GM11168 (cell line): ENCODE data around the gene TTC24.

Experiments
- in situ Hi-C: fragments of 300-500 bp; cut with MboI; formaldehyde crosslinking; loops from one replicate; pipeline ENCODE4 v1.12.0; 2022; ENCODE audit warnings: low sequenced_read_pairs; ENCODE audit not compliant: unreplicated experiment

The TTC24 gene

GRCh38 chr1:156553860-156554485 lies 25.6 kb upstream of the TTC24 start:
- in situ Hi-C loops, result no loop called here

GRCh38 chr1:156554971-156555370 lies 24.6 kb upstream of the TTC24 start:
- in situ Hi-C loops, result no loop called here

- in situ Hi-C loops, result no loop called here
Measured at GRCh38 chr1:156555715-156556114, 23.8 kb upstream of the TTC24 start.

DNA sequence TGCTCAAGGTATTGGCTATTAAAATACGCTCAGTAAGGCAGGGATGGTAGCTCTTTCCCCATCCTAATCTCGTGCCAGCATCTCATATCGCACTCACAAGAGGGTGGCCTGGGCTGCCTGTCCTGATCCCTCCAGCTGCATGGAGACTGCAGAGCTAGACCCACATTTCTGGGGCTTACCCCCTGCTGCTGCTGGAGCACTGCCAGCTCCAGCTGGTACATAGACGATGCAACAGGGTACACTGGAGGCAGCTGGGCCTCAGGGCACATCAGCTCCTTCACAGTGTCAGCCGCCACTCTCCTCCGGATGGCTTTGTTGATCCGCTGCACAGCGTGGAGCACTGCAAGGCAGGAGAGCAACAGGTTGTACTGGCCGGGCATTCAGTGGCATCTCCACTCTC lies 23.2 kb upstream of the TTC24 start:
- in situ Hi-C loops, result no loop called here

DNA sequence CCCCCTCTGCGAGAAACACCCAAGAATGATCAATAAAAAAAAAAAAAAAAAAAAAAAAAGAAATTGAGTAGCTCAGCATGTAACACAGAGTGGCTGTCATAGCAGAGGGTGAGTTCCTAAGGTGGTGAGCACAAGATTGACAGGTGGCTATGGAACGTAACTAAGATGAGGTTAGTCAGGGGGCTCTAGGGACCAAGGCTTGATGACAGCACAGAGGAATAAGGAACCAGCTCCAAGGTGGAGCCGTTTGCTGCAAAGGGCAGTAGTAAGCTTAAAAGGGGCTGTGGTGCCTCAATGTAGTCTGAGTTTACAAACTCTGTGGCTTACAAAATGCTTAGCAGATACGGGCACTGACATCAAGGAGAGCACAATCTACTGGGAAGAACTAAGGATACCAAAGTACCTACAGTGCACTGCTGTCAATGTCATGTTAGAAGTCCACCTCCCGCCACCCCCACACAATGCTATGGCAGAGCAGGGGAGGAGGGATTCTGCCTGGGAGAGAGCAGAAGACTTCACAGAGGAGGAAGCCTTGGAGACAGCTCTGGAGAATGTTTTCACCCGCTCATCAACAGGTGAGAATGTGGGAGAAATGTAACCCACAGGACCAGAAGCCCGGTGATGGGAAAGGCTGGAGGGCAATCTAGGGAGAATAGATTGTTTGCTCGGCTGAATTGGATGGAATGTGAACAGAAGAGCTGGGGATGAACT lies 20.3 kb upstream of the TTC24 start:
- in situ Hi-C loops, result no loop called here

DNA sequence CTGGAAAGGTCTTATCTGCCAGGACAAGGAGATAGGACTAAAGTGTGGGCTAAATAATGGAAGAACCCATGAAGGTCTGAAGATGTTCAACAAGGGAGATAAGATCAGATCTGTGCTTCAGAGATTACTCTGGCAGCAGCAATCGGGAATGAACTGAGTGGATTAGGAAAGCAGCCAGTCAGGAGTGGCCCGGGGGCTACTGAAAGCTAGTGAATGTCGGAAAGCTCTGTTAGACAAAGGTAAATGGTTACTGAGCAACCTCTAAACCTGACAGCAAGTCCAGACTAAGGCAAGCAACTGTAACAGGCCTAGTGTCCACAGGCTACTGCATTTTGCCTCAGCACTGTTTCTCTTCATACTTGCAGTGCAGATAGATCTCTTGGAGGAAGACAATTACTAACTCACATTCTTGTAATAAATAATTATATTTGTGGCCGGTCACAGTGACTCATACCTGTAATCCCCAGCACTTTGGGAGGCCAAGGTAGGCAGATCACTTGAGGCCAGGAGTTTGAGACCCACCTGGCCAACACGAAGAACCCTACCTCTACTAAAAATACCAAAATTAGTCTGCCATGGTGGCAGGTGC lies 19.6 kb upstream of the TTC24 start:
- in situ Hi-C loops, result no loop called here

DNA sequence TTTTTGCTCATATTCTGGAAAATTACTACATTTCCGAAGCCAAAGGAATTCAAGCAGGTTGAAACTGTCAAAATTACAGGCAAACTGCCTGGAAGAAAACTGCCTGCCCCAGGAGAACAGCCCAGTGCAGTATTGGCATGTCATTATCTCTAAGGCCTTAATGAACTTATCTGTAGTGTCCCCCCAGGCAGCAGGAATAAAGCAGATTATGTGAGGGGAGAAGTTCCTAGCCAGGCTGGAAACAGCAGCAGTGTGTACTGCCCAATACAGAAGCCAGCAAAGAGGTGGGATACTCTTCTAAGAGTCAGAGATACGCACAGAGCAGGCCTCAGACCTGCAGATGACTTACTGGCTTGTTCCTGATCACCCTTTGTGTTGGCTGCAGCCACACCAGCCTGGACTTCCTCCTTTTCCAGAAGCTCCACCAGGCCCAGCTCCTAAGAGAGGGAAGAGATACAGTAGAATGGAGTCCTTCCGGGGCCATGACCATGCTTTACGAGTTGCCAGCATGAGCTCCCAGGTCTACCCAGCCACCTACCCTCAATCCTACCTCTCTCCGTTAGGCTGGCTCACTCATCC lies 18.8 kb upstream of the TTC24 start:
- in situ Hi-C loops, result no loop called here

DNA sequence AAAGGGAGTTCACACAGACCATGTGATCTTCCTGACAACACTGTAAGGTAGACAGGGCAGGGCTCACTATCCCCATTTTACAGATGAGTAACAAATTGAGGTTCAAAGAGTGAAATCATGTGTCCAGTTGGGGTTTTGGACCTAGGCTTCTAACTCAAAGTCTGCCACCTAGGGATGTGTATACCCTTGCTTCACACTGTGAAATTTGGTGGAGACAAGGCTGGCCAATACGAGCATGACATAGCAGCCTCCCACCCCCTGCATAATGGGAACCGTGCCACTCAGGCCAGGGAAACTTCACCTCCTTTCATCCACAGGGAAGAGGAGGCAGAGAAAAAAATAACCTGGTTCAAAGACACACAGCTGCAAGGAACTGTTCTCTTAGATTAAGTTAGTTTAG lies 14.0 kb upstream of the TTC24 start:
- in situ Hi-C loops, result no loop called here

DNA sequence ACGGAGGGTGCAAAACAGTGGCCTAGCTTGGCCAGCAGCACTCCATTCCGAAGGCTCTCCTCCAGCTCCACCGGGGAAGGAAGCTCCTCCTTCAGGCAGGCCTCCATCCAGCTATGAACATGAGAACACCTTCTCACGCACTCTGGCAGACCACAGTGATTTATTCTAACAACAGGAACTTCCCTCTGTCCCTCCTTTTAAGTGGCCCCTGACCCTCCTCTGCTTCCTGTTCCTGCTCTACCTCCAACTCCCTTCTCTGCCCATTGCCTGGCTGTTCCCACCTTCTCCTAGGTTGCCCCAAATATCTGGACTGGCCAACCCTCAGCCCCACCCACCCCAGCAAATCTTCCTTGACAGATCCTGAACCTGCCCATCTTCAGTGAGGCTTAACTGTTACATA lies 13.1 kb upstream of the TTC24 start:
- in situ Hi-C loops, result no loop called here

DNA sequence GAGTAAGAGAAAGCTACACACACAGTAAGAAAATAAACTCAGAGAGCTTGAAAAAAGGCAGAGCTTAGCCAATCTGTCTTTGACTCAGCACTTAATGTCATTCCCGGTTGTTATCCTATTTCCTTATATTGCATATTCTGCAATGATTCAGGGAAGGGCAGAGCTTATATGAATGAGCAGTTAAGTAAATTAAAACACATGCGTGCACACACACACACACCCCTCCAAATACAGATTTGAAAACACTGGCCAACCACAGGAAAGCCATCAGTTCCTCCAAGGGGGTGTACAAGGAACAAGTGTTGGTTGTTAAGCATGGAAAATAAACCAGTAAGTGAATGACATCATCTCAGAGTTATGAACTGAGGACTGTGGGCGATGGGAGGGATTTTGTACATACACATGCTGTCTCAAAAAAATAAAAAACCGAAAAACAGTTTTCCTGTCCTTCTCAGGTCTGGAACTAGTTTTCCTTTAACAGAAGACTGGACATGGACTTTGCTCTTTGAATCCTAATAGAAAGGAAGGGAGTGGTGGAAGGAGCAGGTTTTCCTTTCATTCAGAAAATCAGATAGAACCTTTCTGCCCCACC lies 8.2 kb upstream of the TTC24 start:
- in situ Hi-C loops, result no loop called here

DNA sequence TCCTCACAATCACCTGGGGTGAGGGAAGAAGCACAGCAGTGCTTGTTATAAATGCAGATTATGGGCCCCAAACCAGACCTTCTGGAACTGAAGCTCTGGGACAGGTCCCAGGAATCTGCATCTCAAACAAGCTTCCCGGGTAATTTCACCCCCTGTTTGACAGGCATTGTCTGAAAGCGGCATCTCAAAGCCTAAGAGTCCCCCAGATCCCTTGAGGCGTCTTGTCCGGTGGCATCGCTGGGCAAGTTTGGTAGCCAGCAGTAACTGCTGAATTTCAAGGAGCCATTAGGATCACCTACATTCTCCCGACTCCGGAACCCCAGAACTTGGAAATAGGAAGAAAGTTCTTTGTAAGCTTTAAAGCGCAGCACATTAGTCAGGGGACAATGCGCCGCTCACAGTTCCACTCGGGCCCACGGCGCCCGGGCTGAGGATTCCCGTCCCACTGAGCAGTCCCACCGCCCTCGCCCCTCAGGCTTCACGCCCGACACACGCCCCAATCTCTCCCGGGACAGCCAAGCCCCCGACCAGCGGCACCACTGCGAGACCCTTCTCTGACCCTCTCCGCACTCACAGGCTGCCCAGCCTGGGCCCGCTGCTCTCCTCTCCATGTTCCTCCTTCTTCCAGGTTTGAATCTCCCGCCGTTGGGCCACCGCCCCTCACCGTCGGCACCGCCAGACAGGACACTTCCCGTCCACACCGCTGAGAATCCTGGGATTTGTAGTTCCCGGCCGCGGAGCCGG lies 7.4 kb upstream of the TTC24 start, which contains the start of gene IQGAP3:
TSS of gene IQGAP3 (minus strand) at position 647 of the 744 bp plus-strand sequence. CDS start at position 611, 36 bp downstream.
- in situ Hi-C loops, result no loop called here

GRCh38 chr1:156572663-156573018 lies 6.9 kb upstream of the TTC24 start:
- in situ Hi-C loops, result no loop called here

GRCh38 chr1:156574039-156574633 lies 5.4 kb upstream of the TTC24 start:
- in situ Hi-C loops, result no loop called here

DNA sequence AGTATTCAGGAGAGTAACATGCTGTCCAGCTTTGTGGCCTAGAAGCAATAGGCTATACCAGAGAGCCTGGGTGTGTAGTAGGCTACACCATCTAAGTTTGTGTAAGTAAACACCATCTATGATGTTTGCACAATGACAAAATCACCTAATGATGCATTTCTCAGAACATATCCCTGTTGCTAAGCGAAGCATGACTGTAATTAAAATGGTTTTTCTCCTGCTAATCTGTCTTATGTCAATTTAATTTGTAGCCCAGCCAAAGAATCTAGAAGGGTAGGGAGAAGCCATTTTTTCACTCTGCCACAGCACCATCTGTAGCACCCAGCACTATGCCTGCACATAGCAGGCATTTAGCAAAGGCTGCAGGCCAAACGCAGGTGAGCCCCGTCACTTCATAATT lies 2.0 kb upstream of the TTC24 start:
- in situ Hi-C loops, result no loop called here

DNA sequence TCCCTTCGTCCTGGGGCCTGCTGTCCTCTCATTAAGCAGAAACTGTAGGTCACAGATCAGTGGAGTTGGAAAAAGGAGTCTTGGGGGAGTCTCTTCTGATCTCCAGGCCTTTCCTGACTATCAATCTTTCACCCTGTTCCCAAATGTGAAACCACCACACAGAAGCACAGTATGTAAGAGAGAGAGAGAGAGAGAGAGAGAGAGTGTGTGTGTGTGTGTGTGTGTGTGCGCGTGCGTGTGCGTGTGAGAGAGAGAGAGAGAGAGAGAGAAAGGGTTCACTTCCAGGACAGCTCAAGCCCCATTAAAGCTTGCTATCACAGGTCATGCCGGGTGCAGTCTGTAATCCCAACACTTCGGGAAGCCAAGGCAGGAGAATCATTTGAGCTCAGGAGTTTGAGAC lies 1.5 kb upstream of the TTC24 start:
- in situ Hi-C loops, result no loop called here

DNA sequence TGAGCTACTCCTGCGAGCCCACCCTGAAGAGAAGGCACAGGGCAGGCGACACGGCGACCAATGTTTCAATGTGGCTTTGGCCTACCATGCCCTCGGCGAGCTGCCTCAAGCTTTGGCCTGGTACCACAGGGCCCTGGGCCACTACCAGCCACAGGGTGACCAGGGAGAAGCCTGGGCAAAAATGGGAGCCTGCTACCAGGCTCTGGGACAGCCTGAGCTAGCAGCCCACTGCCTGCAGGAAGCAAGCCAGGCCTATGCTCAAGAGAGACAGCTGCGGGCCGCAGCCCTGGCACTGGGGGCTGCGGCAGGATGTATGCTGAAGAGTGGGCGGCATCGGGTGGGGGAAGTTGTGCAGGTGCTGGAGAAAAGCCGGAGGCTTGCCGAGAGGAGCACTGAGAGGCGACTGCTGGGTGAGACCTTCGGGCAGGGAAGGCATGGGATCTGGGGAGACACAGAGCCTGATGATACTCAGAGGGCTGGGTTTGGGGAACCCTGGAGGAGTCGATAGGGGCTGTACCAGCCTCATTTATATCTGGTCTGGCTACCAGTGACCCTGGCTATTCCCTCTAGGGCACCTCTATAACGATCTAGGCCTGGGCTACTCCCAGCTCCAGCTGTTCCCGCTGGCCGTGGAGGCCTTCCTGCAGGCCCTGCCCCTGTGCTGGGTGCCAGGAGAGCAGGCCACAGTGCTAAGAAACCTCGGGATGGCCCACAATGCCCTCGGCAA lies 2.3 kb downstream of the TTC24 start:
- in situ Hi-C loops, result no loop called here

- in situ Hi-C loops, result no loop called here
Measured at GRCh38 chr1:156582388-156583017, 3.0 kb downstream of the TTC24 start.

- in situ Hi-C loops, result no loop called here
Measured at GRCh38 chr1:156583821-156584622, 4.5 kb downstream of the TTC24 start.
